A673 (cell line): ENCODE results near the gene POGLUT3. TPM values are rescaled to one million over a fixed set of nuclear protein-coding genes. Genes with fewer than 3 reads are reported as not detected.

Experiments
- BruUV-seq: library from RNA; stranded (reverse); fragments of 400-500 nt; replicated peaks from 2 replicates; lab custom pipeline; 2021; lab: Mats Ljungman, UMichigan
- CTCF ChIA-PET: fragments of 300-600 bp; sonication (Branson Sonifier 250); formaldehyde crosslinking; loops from one replicate; lab custom pipeline; 2022; ENCODE audit warnings: antibody characterized with exemption; lab: Charles Lee
- POLR2A ChIA-PET: fragments of 300-600 bp; sonication (Branson Sonifier 250); formaldehyde crosslinking; loops from one replicate; lab custom pipeline; 2022; ENCODE audit warnings: antibody characterized with exemption; ENCODE audit not compliant: low non-redundant PET; lab: Charles Lee
- DNase-seq: peaks from one replicate; pipeline ENCODE4 v3.0.0-alpha.2; 2015; ENCODE audit warnings: low spot score
- H3K27ac ChIP-seq: fragments of 200-600 bp; sonication (generic); 2 replicates; pipeline ENCODE4 v1.5.1; 2016; ENCODE audit warnings: mixed run types, low read depth, mild to moderate bottlenecking, mixed read lengths, antibody characterized with exemption, low read length; ENCODE audit not compliant: poor library complexity, severe bottlenecking
- H3K27me3 ChIP-seq: fragments of 200-600 bp; sonication (generic); replicated peaks from 2 replicates; pipeline ENCODE4 v1.6.1; 2017; ENCODE audit warnings: mixed run types, low read depth, mild to moderate bottlenecking, mixed read lengths, antibody characterized with exemption, low read length; ENCODE audit not compliant: insufficient read depth, poor library complexity
- H3K36me3 ChIP-seq: fragments of 200-600 bp; sonication (generic); 2 replicates; pipeline ENCODE4 v1.6.1; 2016; ENCODE audit warnings: mixed run types, mild to moderate bottlenecking, mixed read lengths, antibody characterized with exemption, low read length; ENCODE audit not compliant: insufficient read depth, poor library complexity, severe bottlenecking
- H3K4me1 ChIP-seq: fragments of 200-600 bp; sonication (generic); 2 replicates; pipeline ENCODE4 v1.6.1; 2017; ENCODE audit warnings: mixed run types, mild to moderate bottlenecking, mixed read lengths, antibody characterized with exemption, low read length; ENCODE audit not compliant: insufficient read depth, poor library complexity, severe bottlenecking
- H3K4me3 ChIP-seq: fragments of 200-600 bp; sonication (generic); 2 replicates; pipeline ENCODE4 v1.5.1; 2016; ENCODE audit warnings: low read depth, mixed run types, mild to moderate bottlenecking, mixed read lengths, low read length; ENCODE audit not compliant: poor library complexity, severe bottlenecking
- H3K9me3 ChIP-seq: fragments of 200-600 bp; sonication (generic); 2 replicates; pipeline ENCODE4 v1.6.1; 2016; ENCODE audit warnings: mixed run types, low read depth, mild to moderate bottlenecking, mixed read lengths, antibody characterized with exemption, low read length; ENCODE audit not compliant: poor library complexity, severe bottlenecking
- EZH2 ChIP-seq: fragments of 200-600 bp; sonication (generic); IDR thresholded peaks from 2 replicates; pipeline ENCODE4 v1.6.1; 2017; ENCODE audit warnings: borderline replicate concordance, low read depth, mild to moderate bottlenecking, mixed read lengths, antibody characterized with exemption, low read length; ENCODE audit not compliant: poor library complexity, severe bottlenecking
- intact Hi-C: fragments of 100-400 bp; cut with micrococcal nuclease; formaldehyde crosslinking; loops from one replicate; pipeline ENCODE4 v1.10.0; 2022; ENCODE audit not compliant: unreplicated experiment
- total RNA-seq: library from RNA; stranded (reverse); gene quantifications from 2 replicates; pipeline ENCODE4 v1.2.3, GENCODE V29; 2021
- TF ChIP-seq, protein P1 (sequence below): fragments of 300-800, 200-600 bp; sonication (generic); conservative IDR thresholded peaks from 2 replicates; pipeline ENCODE4 v1.5.1; 2017; ENCODE audit warnings: low read depth, mild to moderate bottlenecking, antibody characterized with exemption, low read length, moderate library complexity, mixed read lengths

POGLUT3 gene
- total RNA-seq, 1 experiment from 2014 or later, result 81.2 TPM

DNA sequence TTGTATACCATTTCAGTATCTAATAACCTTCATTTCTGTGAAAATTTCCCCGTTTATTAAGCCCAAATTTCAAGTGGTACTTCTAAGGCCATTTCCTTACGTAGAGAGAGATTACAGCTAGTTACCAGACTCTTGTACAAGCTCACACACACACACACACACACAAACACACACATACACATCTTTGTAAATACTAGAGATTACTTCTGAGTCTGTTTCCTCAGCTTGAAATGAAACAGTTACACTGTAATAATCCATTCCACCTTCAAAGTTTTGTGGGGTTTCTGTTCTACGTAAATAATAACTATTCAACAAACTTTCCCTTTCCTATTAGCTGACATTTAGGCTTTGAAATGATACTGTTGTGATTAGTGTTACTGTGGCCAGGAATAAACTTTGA is 6.2 kb downstream of the POGLUT3 start:
- no peak overlapping the region for H3K4me3 ChIP-seq
- H3K4me1 ChIP-seq, result peaks cover 11% of the 10 kb centered on the region
- no peaks in the 10 kb centered on the region for H3K27me3 ChIP-seq
- ChIA-PET POLR2A (no interaction called here), CTCF (no interaction called here)
- TF ChIP-seq, protein P1, sequence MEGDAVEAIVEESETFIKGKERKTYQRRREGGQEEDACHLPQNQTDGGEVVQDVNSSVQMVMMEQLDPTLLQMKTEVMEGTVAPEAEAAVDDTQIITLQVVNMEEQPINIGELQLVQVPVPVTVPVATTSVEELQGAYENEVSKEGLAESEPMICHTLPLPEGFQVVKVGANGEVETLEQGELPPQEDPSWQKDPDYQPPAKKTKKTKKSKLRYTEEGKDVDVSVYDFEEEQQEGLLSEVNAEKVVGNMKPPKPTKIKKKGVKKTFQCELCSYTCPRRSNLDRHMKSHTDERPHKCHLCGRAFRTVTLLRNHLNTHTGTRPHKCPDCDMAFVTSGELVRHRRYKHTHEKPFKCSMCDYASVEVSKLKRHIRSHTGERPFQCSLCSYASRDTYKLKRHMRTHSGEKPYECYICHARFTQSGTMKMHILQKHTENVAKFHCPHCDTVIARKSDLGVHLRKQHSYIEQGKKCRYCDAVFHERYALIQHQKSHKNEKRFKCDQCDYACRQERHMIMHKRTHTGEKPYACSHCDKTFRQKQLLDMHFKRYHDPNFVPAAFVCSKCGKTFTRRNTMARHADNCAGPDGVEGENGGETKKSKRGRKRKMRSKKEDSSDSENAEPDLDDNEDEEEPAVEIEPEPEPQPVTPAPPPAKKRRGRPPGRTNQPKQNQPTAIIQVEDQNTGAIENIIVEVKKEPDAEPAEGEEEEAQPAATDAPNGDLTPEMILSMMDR, result no peak
- intact Hi-C loops, result loop anchor here (10.0 kb wide), 1 partner anchor 267 kb away; the partner anchor contains the start of genes ATM and NPAT
- no peaks in the 10 kb centered on the region for H3K9me3 ChIP-seq
- BruUV-seq, result no TSS peak
- H3K36me3 ChIP-seq, result peaks cover 18% of the 10 kb centered on the region
- no peak overlapping the region for H3K27ac ChIP-seq
- no peak for DNase-seq

DNA sequence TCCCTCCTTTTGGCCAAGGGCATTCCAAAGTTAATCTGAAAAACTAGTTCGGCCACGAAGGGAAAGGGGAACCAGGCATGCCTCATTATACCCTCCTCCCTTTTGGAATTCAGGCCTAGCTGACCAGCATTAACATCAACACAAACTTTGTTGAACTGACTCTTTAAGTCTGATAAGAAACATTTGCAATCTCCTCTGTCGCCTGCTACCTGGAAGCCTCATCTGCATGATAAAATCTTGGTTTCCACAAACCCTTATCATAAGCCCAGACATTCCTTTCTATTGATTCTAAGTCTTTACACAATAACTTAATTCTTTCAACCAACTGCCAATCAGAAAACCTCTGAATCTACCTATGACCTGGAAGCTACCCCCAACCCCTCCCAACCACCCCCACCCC is 11.4 kb downstream of the POGLUT3 start:
- no peak for TF ChIP-seq EZH2
- TF ChIP-seq, protein P1, result no peak
- H3K36me3 ChIP-seq, result peaks cover 58% of the 10 kb centered on the region
- no peaks in the 10 kb centered on the region for H3K4me1 ChIP-seq
- no peaks in the 10 kb centered on the region for H3K9me3 ChIP-seq
- ChIA-PET POLR2A (no interaction called here), CTCF (no interaction called here)
- intact Hi-C loops, result no loop called here
- no peak overlapping the region for H3K4me3 ChIP-seq
- no peak for DNase-seq
- BruUV-seq, result no TSS peak
- no peak overlapping the region for H3K27ac ChIP-seq
- no peaks in the 10 kb centered on the region for H3K27me3 ChIP-seq

DNA sequence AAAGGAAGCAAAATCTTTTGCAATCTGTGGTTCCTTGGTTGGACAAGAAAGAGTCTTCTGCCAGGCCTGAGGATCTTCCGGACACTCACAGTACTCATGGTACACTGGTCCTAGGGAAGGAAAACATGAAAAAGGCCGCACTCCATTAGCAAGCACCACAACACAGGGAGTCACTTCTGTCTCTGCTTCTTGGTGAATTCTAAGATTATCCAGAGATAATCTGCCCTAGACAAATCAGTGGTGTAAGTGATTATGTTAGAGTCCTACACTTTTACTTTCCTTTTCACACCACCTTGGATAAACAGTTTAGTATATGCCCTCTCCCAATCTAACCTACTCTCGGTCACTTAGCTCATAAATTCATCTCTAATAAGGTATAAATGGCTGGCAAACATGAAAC is 11.9 kb downstream of the POGLUT3 start:
- TF ChIP-seq EZH2, result no peak
- TF ChIP-seq, protein P1, result no peak
- intact Hi-C loops, result no loop called here
- no TSS peak for BruUV-seq
- H3K9me3 ChIP-seq, result no peaks in the 10 kb centered on the region
- CTCF ChIA-PET, result no interaction called here
- no peaks in the 10 kb centered on the region for H3K27me3 ChIP-seq
- H3K4me3 ChIP-seq, result no peak overlapping the region
- POLR2A ChIA-PET, result no interaction called here
- no peaks in the 10 kb centered on the region for H3K4me1 ChIP-seq
- H3K27ac ChIP-seq, result no peak overlapping the region
- no peak for DNase-seq
- peaks cover 63% of the 10 kb centered on the region for H3K36me3 ChIP-seq
